Cardiac fibroblast (primary cell): ENCODE data around the gene PDE4D.

Experiments used
- DNase-seq, 2 donors: peaks; one replicate each; pipeline versions ENCODE4 v3.0.0 to v3.0.0-alpha.2; 2010; ENCODE audit warnings: low read depth in 2 of 2
- H3K4me3 ChIP-seq, 2 donors: replicated peaks in 1 of 2; 1 replicate in 1 of 2; 2 replicates in 1 of 2; pipeline ENCODE4 v1.5.1; 2011; ENCODE audit warnings: low read depth in 2 of 2, low read length in 2 of 2, mild to moderate bottlenecking in 2 of 2, moderate library complexity in 1 of 2
- TF ChIP-seq, protein P1 (sequence below): IDR thresholded peaks from one replicate; pipeline ENCODE4 v1.5.1; 2011; ENCODE audit warnings: low read depth, mild to moderate bottlenecking, low read length, inconsistent platforms

Gene PDE4D

DNA sequence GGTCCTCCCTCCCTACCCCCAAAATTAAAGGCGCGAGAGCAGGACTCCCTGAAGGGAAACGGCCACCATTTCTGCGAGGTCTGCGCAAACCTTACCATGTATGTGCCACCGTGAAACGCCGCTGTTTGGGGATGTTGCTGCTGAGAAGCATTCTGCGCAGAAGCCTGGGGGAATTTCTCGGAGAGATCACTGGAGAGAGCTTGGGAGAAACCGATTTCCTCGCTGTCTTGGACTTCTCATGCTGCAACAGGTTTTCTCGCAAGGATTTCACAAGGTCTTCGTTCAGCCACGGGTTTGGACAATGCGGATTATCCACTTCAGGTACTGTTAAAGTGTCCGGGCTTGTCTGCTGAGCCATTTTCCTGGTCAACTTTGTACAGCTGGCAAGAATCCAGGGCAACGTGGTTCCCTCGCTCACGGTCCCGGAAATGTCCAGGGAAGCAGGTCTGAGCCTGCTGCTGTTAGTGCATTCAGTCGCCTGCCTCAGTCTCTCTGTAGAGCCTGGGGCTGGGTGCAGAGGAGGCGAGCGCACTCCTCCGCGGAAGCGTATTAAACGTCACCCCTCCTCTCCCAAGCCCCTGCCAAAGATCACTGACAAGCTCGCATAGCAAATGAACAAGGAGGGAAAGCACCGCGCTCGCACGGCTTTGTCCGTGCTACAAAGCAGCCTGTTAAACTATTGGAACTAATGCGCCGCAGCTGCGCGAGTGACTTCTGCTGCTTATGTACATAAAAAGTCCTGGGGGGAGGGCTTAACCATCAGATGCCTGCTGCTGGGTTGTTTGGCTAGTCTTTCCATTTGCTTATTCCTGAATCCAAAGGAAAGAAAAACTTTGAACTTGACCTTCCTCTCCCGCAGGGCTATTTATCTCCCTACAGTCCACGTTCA, 125.1 kb downstream of the PDE4D start:
- TF ChIP-seq, protein P1, sequence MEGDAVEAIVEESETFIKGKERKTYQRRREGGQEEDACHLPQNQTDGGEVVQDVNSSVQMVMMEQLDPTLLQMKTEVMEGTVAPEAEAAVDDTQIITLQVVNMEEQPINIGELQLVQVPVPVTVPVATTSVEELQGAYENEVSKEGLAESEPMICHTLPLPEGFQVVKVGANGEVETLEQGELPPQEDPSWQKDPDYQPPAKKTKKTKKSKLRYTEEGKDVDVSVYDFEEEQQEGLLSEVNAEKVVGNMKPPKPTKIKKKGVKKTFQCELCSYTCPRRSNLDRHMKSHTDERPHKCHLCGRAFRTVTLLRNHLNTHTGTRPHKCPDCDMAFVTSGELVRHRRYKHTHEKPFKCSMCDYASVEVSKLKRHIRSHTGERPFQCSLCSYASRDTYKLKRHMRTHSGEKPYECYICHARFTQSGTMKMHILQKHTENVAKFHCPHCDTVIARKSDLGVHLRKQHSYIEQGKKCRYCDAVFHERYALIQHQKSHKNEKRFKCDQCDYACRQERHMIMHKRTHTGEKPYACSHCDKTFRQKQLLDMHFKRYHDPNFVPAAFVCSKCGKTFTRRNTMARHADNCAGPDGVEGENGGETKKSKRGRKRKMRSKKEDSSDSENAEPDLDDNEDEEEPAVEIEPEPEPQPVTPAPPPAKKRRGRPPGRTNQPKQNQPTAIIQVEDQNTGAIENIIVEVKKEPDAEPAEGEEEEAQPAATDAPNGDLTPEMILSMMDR: no peak
- peak; percentile 75 to 80 for DNase-seq
- H3K4me3 ChIP-seq: peak overlapping the region; percentile 58 to 67

DNA sequence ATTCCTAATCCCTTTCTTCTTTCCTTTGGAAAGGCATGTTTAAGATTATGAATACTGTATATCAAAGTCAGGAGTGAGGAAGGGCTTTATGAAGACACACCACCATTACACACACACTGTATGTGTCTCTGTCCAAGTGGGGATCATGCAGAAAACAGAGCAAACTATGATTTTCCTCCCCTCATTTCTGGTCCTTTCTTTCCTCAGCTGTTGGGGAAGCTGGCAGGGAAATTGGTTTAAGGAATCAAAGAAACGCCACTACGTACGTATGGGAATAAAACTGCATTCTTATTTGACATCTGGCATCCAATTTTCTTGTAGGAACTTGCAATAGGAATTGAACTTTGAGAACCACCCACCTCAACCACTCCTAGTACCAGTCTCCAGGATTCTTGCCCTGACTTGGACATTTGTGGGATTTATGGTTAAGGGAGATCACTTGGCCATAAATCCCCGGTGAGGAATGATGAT, 125.8 kb downstream of the PDE4D start:
- peak overlapping the region; percentile 58 to 67 for H3K4me3 ChIP-seq
- peak in 1 of 2 donors; percentile 35 for DNase-seq
- TF ChIP-seq, protein P1: no peak

DNA sequence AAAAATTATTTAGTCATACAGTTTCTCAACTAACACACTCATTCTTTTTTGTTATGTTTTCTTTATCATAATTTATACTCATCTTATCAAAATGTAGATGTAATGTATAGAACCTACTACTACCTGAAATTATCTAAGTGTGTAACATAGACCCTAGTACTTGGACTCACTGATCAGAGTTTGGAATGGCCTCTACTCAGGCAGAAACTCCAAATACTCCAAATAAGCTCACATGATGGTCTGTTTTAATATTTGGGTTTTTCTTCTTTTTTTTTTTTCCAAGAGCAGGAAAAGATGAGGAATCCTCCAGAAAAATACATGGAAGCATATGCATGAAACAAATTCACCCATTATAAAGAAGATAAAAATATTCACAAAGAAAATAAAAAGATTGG, 126.3 kb downstream of the PDE4D start:
- H3K4me3 ChIP-seq: peak overlapping the region in 1 of 2 donors; percentile 67
- DNase-seq: no peak
- TF ChIP-seq, protein P1: no peak

GRCh38 chr5:59766427-59767210, 126.9 kb downstream of the PDE4D start:
- H3K4me3 ChIP-seq: peak overlapping the region in 1 of 2 donors; percentile 67
- DNase-seq: peak in 1 of 2 donors; percentile 51
- TF ChIP-seq, protein P1: no peak

DNA sequence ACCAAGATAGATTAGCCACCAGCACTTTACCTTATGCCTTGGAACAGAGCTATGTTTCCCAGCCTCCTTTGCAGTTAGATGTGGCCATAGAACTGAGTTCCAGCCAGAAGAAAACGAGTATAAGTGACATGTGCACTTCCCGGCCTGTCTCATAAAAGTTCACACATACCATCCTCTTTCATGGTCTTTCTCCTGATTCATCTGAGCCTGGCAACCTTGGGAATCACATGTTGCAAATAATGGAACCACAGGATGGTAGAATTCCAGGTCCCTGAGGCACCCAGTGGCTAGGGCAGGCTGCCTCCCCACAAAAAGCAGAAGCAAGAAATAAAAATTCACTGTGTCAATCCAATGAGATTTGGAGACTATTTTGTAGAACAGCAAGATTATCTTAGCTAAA, 128.1 kb downstream of the PDE4D start:
- TF ChIP-seq, protein P1: no peak
- DNase-seq: no peak
- H3K4me3 ChIP-seq: no peak overlapping the region

DNA sequence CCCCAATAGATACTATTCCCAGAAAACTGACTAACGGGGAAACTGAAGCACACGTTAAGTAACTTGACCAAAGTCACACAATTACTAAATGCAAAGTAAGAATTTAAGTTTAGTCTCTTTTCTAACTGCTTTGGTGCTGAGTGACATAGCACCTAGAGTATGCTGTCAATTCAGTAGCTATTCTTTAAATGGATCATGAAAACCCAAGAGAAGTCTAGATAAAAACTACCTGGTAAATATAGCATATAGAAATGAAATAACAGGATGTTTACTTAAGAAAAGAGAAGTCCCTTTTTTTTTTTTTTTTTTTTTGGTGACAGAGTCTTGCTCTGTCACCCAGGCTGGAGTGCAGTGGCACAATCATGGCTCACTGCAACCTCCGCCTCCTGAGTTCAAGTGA, 129.2 kb downstream of the PDE4D start:
- DNase-seq: no peak
- TF ChIP-seq, protein P1: no peak
- no peak overlapping the region for H3K4me3 ChIP-seq
